Measurements from ENCODE around the gene CCDC24. TPM values are rescaled to one million over a fixed set of nuclear protein-coding genes. Genes with fewer than 3 reads are reported as not detected.
A peak's percentile ranks its signal among the peaks of the same experiment; 100 is the strongest.

The CCDC24 gene
- total and polyA plus RNA-seq, 2 of the 13 experiments (the other 11 are each of a cell fraction or from before 2014, with no cell fraction given): 1.4 to 2.9 TPM

DNA sequence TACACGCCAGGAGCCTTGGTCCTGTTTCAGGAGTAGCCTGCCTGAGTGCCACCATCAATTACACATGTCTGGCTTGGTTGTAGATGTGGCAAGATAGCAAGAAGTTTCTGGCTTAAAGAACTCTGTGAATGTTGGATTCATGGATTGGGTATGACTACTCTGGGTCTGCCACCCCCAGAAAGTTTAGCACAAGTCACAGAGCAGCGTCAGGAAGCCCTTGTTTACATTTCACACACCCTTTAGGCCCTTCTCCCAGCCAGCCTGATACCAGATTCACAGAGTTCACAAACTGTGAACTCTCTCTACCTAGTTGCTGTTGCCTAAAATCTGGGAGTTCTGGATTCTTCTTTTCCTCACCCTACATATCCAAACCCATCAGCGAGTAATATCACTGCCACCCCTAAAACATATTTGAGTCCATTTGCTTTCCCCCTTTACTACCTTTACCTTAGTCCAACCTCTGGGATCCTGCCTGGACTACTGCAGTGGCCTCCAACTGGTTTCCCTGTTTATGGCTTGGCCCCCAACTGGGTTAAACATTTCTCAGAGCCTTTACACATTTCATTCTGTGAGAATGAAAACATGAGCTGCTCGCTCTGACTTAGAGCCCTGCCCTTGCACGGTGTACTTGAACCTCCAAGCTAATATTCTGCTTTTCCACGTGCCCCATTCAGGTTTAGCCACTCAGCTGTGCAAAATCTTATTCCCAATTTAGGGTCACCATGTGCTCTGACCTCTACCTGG lies 4.1 kb upstream of the CCDC24 start (continued):
- TF ChIP-seq, protein P1, sequence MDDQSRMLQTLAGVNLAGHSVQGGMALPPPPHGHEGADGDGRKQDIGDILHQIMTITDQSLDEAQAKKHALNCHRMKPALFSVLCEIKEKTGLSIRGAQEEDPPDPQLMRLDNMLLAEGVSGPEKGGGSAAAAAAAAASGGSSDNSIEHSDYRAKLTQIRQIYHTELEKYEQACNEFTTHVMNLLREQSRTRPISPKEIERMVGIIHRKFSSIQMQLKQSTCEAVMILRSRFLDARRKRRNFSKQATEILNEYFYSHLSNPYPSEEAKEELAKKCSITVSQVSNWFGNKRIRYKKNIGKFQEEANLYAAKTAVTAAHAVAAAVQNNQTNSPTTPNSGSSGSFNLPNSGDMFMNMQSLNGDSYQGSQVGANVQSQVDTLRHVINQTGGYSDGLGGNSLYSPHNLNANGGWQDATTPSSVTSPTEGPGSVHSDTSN (CRISPR knock-in tag; IDR thresholded peaks at IDR 0.05; ENCODE audit: borderline replicate concordance): no peak
- TF ChIP-seq ZNF605 (CRISPR knock-in tag; IDR thresholded peaks at IDR 0.05) (peak; percentile 47; the same call in 1 of the 2 replicates), PHF21A (CRISPR knock-in tag; IDR thresholded peaks at IDR 0.05) (peak; percentile 46), ZNF607 (CRISPR knock-in tag; IDR thresholded peaks at IDR 0.05; ENCODE audit: borderline replicate concordance) (0 out of 2 replicates have a peak, but pooled peaks have one; percentile 42), ZNF614 (CRISPR knock-in tag; IDR thresholded peaks at IDR 0.05; ENCODE audit: borderline replicate concordance) (0 out of 2 replicates have a peak, but pooled peaks have one; percentile 20), MED1 (CRISPR knock-in tag; IDR thresholded peaks at IDR 0.05) (0 out of 2 replicates have a peak, but pooled peaks have one; percentile 36), RBAK (CRISPR knock-in tag; IDR thresholded peaks at IDR 0.05) (no peak), THAP11 (CRISPR knock-in tag; IDR thresholded peaks at IDR 0.05) (peak; percentile 20; the same call in 1 of the 2 replicates), ZNF17 (CRISPR knock-in tag; IDR thresholded peaks at IDR 0.05) (no peak), ZNF775 (CRISPR knock-in tag; IDR thresholded peaks at IDR 0.05; ENCODE audit: borderline replicate concordance) (no peak), HIVEP1 (CRISPR knock-in tag; IDR thresholded peaks at IDR 0.05) (no peak), FOSL2 (CRISPR knock-in tag; IDR thresholded peaks at IDR 0.05) (peak; percentile 32), FOXA1 (IDR thresholded peaks at IDR 0.05) (no peak), FOXA1 (CRISPR knock-in tag; IDR thresholded peaks at IDR 0.05) (peak; percentile 86), NCOA1 (CRISPR knock-in tag; IDR thresholded peaks at IDR 0.05) (peak; percentile 52; the same call in 1 of the 2 replicates), HDAC1 (CRISPR knock-in tag; IDR thresholded peaks at IDR 0.05) (0 out of 2 replicates have a peak, but pooled peaks have one; percentile 7), SALL1 (CRISPR knock-in tag; IDR thresholded peaks at IDR 0.05) (peak; percentile 40; the same call in 1 of the 2 replicates), FOXA3 (CRISPR knock-in tag; IDR thresholded peaks at IDR 0.05) (peak; percentile 98), ZC3H4 (CRISPR knock-in tag; IDR thresholded peaks at IDR 0.05; ENCODE audit: borderline replicate concordance) (no peak), ARNTL (CRISPR knock-in tag; IDR thresholded peaks at IDR 0.05) (peak; percentile 58; the same call in 1 of the 2 replicates), ELF3 (CRISPR knock-in tag; IDR thresholded peaks at IDR 0.05) (peak; percentile 17; the same call in 1 of the 2 replicates), ZNF773 (CRISPR knock-in tag; IDR thresholded peaks at IDR 0.05; ENCODE audit: borderline replicate concordance) (no peak), PHB2 (IDR thresholded peaks at IDR 0.05; ENCODE audit: partially characterized antibody) (no peak)
- TF ChIP-seq, protein P2, sequence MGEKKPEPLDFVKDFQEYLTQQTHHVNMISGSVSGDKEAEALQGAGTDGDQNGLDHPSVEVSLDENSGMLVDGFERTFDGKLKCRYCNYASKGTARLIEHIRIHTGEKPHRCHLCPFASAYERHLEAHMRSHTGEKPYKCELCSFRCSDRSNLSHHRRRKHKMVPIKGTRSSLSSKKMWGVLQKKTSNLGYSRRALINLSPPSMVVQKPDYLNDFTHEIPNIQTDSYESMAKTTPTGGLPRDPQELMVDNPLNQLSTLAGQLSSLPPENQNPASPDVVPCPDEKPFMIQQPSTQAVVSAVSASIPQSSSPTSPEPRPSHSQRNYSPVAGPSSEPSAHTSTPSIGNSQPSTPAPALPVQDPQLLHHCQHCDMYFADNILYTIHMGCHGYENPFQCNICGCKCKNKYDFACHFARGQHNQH (CRISPR knock-in tag; IDR thresholded peaks at IDR 0.05): peak; percentile 40; the same call in 1 of the 2 replicates
- TF ChIP-seq, protein P3, sequence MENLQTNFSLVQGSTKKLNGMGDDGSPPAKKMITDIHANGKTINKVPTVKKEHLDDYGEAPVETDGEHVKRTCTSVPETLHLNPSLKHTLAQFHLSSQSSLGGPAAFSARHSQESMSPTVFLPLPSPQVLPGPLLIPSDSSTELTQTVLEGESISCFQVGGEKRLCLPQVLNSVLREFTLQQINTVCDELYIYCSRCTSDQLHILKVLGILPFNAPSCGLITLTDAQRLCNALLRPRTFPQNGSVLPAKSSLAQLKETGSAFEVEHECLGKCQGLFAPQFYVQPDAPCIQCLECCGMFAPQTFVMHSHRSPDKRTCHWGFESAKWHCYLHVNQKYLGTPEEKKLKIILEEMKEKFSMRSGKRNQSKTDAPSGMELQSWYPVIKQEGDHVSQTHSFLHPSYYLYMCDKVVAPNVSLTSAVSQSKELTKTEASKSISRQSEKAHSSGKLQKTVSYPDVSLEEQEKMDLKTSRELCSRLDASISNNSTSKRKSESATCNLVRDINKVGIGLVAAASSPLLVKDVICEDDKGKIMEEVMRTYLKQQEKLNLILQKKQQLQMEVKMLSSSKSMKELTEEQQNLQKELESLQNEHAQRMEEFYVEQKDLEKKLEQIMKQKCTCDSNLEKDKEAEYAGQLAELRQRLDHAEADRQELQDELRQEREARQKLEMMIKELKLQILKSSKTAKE (CRISPR knock-in tag; IDR thresholded peaks at IDR 0.05; ENCODE audit: borderline replicate concordance): no peak
- TF ChIP-seq, protein P4, sequence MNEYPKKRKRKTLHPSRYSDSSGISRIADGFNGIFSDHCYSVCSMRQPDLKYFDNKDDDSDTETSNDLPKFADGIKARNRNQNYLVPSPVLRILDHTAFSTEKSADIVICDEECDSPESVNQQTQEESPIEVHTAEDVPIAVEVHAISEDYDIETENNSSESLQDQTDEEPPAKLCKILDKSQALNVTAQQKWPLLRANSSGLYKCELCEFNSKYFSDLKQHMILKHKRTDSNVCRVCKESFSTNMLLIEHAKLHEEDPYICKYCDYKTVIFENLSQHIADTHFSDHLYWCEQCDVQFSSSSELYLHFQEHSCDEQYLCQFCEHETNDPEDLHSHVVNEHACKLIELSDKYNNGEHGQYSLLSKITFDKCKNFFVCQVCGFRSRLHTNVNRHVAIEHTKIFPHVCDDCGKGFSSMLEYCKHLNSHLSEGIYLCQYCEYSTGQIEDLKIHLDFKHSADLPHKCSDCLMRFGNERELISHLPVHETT (CRISPR knock-in tag; conservative IDR thresholded peaks at IDR 0.05): 0 out of 2 replicates have a peak, but pooled peaks have one; percentile 34

Data from HepG2 (cell line).